ENCODE data around the gene GPS1.

GPS1 gene

GRCh38 chr17:82035956-82036633 is 15.6 kb upstream of the GPS1 start:
- no peaks in the 10 kb centered on the region for H3K36me3 ChIP-seq (ENCODE audit: low read length)
- peak overlapping the region; percentile 92 for H3K9ac ChIP-seq (ENCODE audit: low read length)
- peak overlapping the region; percentile 94 for H3K4me3 ChIP-seq (ENCODE audit: insufficient read depth, low read length, poor library complexity, severe bottlenecking)
- H3F3A ChIP-seq (ENCODE audit: insufficient read depth) = peaks cover 9% of the 10 kb centered on the region; the same call in 1 of the 2 replicates
- no peaks in the 10 kb centered on the region for H3K9me3 ChIP-seq (ENCODE audit: insufficient read depth, low read length)
- no peaks in the 10 kb centered on the region for H3K27me3 ChIP-seq (ENCODE audit: low read length)
- H2AFZ ChIP-seq (ENCODE audit: low read depth, low read length, severe bottlenecking) = no peak overlapping the region
- H3K79me2 ChIP-seq (ENCODE audit: insufficient read depth, low read length) = peaks cover 11% of the 10 kb centered on the region
- peaks cover 4% of the 10 kb centered on the region; the same call in 1 of the 2 replicates for H4K20me1 ChIP-seq (ENCODE audit: low read depth, low read length)
- no peak for TF ChIP-seq EZH2phosphoT487 (conservative IDR thresholded peaks at IDR 0.05; ENCODE audit: low read length)
- TF ChIP-seq CTCF (IDR thresholded peaks at IDR 0.05; ENCODE audit: insufficient read depth, low read length, poor library complexity, severe bottlenecking) = no peak
- no peak overlapping the region for H3K27ac ChIP-seq (ENCODE audit: low read depth, low read length)
- H3K4me2 ChIP-seq (ENCODE audit: low read depth, low read length, poor library complexity, severe bottlenecking) = peak overlapping the region; percentile 96
- no peaks in the 10 kb centered on the region for H3K9me2 ChIP-seq (replicated peaks; ENCODE audit: insufficient read depth, low read length)

GRCh38 chr17:82036634-82037091 is 15.0 kb upstream of the GPS1 start:
- TF ChIP-seq EZH2phosphoT487 (conservative IDR thresholded peaks at IDR 0.05; ENCODE audit: low read length) (no peak), CTCF (IDR thresholded peaks at IDR 0.05; ENCODE audit: insufficient read depth, low read length, poor library complexity, severe bottlenecking) (no peak)
- Histone ChIP-seq H3K79me2 (ENCODE audit: insufficient read depth, low read length) (peaks cover 11% of the 10 kb centered on the region), H4K20me1 (ENCODE audit: low read depth, low read length) (peaks cover 4% of the 10 kb centered on the region; the same call in 1 of the 2 replicates), H3K9me2 (replicated peaks; ENCODE audit: insufficient read depth, low read length) (no peaks in the 10 kb centered on the region), H3F3A (ENCODE audit: insufficient read depth) (peaks cover 9% of the 10 kb centered on the region; the same call in 1 of the 2 replicates), H3K4me2 (ENCODE audit: low read depth, low read length, poor library complexity, severe bottlenecking) (peak overlapping the region; percentile 96), H3K4me3 (ENCODE audit: insufficient read depth, low read length, poor library complexity, severe bottlenecking) (peak overlapping the region; percentile 94), H3K27me3 (ENCODE audit: low read length) (no peaks in the 10 kb centered on the region), H3K27ac (ENCODE audit: low read depth, low read length) (peak overlapping the region; percentile 55; the same call in 1 of the 2 replicates), H2AFZ (ENCODE audit: low read depth, low read length, severe bottlenecking) (no peak overlapping the region), H3K36me3 (ENCODE audit: low read length) (no peaks in the 10 kb centered on the region), H3K9ac (ENCODE audit: low read length) (peak overlapping the region; percentile 92), H3K9me3 (ENCODE audit: insufficient read depth, low read length) (no peaks in the 10 kb centered on the region)

- peak within 1 kb of the TSS; percentile 87 for H2AFZ ChIP-seq (ENCODE audit: low read depth, low read length, severe bottlenecking)
- TF ChIP-seq EZH2phosphoT487 (conservative IDR thresholded peaks at IDR 0.05; ENCODE audit: low read length) = no peak
- TF ChIP-seq CTCF (IDR thresholded peaks at IDR 0.05; ENCODE audit: insufficient read depth, low read length, poor library complexity, severe bottlenecking) = peak; percentile 49
- peaks cover 4% of the 10 kb centered on the region; the same call in 1 of the 2 replicates for H4K20me1 ChIP-seq (ENCODE audit: low read depth, low read length)
- H3K4me3 ChIP-seq (ENCODE audit: insufficient read depth, low read length, poor library complexity, severe bottlenecking) = peak within 1 kb of the TSS; percentile 94
- H3K36me3 ChIP-seq (ENCODE audit: low read length) = no peaks in the 10 kb centered on the region
- peak within 1 kb of the TSS; percentile 96 for H3K4me2 ChIP-seq (ENCODE audit: low read depth, low read length, poor library complexity, severe bottlenecking)
- peak within 1 kb of the TSS; percentile 55 for H3K27ac ChIP-seq (ENCODE audit: low read depth, low read length)
- H3K9me2 ChIP-seq (replicated peaks; ENCODE audit: insufficient read depth, low read length) = no peaks in the 10 kb centered on the region
- no peaks in the 10 kb centered on the region for H3K9me3 ChIP-seq (ENCODE audit: insufficient read depth, low read length)
- H3K9ac ChIP-seq (ENCODE audit: low read length) = peak within 1 kb of the TSS; percentile 92
- H3K79me2 ChIP-seq (ENCODE audit: insufficient read depth, low read length) = peaks cover 11% of the 10 kb centered on the region
- H3F3A ChIP-seq (ENCODE audit: insufficient read depth) = peaks cover 9% of the 10 kb centered on the region; the same call in 1 of the 2 replicates
- no peaks in the 10 kb centered on the region for H3K27me3 ChIP-seq (ENCODE audit: low read length)
Observed at GRCh38 chr17:82037092-82037888, 14.4 kb upstream of the GPS1 start, which contains the start of gene DCXR. DCXR (minus strand) TSS chr17:82037697; CDS start chr17:82037682, 15 bp downstream.
